IPS DF 6.9 (cell line): ENCODE results near the gene NXN.

Experiments
- DNase-seq: peaks from one replicate; pipeline ENCODE4 v3.0.0-alpha.2; 2013; ENCODE audit warnings: low read depth, low spot score
- H3K27ac ChIP-seq: one replicate; pipeline ENCODE4 v1.5.1; 2013; ENCODE audit warnings: low read length, control low read depth
- H3K27me3 ChIP-seq: 2 replicates; pipeline ENCODE4 v1.6.1; 2013; ENCODE audit warnings: mild to moderate bottlenecking, low read length; ENCODE audit not compliant: control insufficient read depth, insufficient read depth
- H3K36me3 ChIP-seq: 2 replicates; pipeline ENCODE4 v1.6.1; 2013; ENCODE audit warnings: low read length; ENCODE audit not compliant: control insufficient read depth, insufficient read depth
- H3K4me1 ChIP-seq: 2 replicates; pipeline ENCODE4 v1.6.1; 2013; ENCODE audit warnings: low read length; ENCODE audit not compliant: control insufficient read depth, insufficient read depth
- H3K4me3 ChIP-seq: 2 replicates; pipeline ENCODE4 v1.5.1; 2013; ENCODE audit warnings: mild to moderate bottlenecking, low read length
- H3K9me3 ChIP-seq: 2 replicates; pipeline ENCODE4 v1.6.1; 2013; ENCODE audit warnings: low read length, inconsistent platforms; ENCODE audit not compliant: control insufficient read depth, insufficient read depth
- WGBS: extraction: QIAGEN DNeasy Blood & Tissue Kit; methylation state at CpG from one replicate; pipeline ENCODE4 v1.1.7; 2013; ENCODE audit warnings: mixed read lengths, missing lambda C conversion rate; ENCODE audit not compliant: insufficient read length, insufficient coverage; 5-methylcytosine and 5-hydroxymethylcytosine counted together

Gene NXN

DNA sequence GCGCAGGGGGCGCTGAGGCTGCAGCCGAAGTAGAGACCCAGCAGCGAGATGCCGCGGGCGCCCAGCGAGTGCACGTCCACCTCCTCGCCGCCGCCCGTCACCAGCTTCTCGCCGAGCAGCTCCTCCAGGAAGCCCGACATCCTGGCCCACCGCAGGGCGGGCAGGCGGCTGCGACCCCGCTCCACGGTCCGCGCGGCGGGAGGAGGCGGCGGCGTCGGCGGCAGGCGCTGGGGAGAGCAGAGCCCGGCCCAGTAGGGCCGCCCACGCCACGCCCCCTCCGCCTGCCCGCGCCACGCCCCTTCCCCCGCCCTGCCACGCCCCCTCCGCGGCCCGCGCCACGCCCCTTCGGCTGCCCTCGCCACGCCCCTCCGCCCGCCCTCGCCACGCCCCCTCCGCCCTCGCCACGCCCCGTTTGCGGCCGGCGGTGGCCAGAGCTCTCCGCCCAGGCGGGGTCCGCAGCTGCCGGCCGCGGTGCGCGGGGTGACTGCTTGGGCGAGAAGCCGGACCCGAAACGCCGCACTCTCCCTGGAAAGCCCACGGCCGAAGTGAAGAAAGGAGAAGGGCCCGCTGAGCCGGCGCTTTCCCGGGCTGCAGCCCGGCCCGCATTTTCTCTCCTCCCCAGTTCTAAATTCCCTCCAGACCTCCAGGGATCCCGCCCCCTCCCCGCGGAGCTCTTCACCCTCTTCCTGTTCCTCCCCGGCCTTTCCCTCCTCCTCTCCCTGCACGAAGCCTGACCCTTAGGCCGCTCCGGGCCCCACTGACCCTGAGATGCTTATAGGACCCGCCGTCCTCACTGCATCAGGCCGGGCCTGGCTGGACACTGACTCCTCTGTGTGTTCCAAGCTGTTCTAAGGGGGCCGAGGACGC is at the start of gene NXN:
NXN (minus strand) TSS at position 238 of the 867 bp plus-strand sequence.
- Histone ChIP-seq H3K36me3 (no peaks in the 10 kb centered on the region), H3K27ac (no peak within 1 kb of the TSS), H3K9me3 (no peaks in the 10 kb centered on the region), H3K4me1 (no peaks in the 10 kb centered on the region; the same call in 1 of the 2 replicates), H3K4me3 (peak within 1 kb of the TSS; percentile 61), H3K27me3 (no peaks in the 10 kb centered on the region)
- DNase-seq = no peak
- WGBS = no CpG with 5 or more reads among the region's 94 CpGs

DNA sequence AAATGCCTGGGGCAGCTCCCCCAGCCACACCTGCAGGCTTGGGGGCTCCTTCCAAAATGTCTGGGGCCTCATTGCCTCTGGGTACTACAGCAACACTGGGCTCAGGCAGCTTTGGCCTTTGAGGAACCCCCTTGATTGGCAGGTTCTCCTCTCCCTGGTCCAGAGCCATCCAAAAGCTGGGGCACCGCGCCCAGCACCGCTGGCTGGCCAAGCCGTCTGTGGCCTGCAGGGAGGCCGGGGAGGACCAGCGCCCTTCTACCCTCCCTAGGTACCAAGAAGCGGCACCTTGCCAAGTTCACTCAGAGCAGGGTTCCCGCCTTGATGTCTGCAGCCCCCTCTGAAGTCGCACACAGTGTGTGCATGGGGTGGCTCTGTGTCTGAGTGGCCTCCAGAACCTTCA is 47.5 kb upstream of the NXN start:
- no peak overlapping the region for H3K27ac ChIP-seq
- no CpG with 5 or more reads among the region's 9 CpGs for WGBS
- no peaks in the 10 kb centered on the region for H3K9me3 ChIP-seq
- H3K36me3 ChIP-seq = no peaks in the 10 kb centered on the region
- no peaks in the 10 kb centered on the region; the same call in 1 of the 2 replicates for H3K4me1 ChIP-seq
- no peaks in the 10 kb centered on the region for H3K27me3 ChIP-seq
- H3K4me3 ChIP-seq = no peak overlapping the region
- no peak for DNase-seq

- Histone ChIP-seq H3K9me3 (no peaks in the 10 kb centered on the region), H3K36me3 (no peaks in the 10 kb centered on the region), H3K4me3 (no peak overlapping the region), H3K4me1 (no peaks in the 10 kb centered on the region; the same call in 1 of the 2 replicates), H3K27ac (no peak overlapping the region), H3K27me3 (no peaks in the 10 kb centered on the region)
- DNase-seq = no peak
- no CpG with 5 or more reads among the region's 10 CpGs for WGBS
These were observed 47.0 kb upstream of the NXN start for GRCh38 chr17:1026599-1026975.

DNA sequence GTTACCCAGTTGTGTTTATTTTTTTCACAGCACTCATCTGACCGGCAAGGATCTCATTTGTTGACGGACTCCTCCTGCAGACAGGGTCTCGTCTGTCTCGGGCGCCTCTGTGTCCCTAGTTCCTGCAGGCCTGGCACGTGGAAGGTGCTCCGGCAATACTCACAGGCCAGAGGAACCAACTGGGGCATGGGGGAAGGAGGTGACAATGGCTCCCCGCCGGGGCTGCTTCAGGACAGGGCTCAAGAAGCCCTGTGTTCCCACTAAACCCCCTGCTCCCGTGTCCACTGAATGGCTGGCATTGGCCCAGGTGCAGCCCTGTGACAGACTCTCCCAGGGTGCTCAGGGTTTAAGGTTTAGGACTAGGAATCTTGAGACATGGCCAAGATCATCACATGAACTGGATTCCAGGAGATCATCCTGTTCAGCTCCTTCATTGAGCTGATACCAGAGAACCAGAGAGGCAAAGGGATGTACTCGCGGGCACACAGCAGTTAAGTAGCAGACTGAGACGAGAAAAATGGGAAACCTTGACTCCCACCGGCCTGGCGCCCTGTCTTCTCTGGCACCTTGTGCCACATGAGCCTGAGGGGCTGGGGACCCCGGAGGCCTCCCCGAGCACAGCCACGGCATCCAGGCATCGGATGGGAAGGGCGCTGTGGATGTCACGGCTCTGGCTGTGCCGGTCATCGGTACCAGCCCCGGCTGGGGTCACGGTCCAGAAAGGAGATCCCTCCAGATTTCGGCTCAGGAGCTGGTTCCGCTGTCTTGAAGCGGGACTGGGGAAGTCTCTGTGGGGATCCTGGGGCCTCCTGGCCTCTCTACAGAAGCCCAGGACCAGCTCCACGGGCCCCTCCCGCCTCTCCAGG is 46.4 kb upstream of the NXN start:
- Histone ChIP-seq H3K27ac (no peak overlapping the region), H3K36me3 (no peaks in the 10 kb centered on the region), H3K9me3 (no peaks in the 10 kb centered on the region), H3K4me1 (no peaks in the 10 kb centered on the region; the same call in 1 of the 2 replicates), H3K4me3 (no peak overlapping the region), H3K27me3 (no peaks in the 10 kb centered on the region)
- WGBS = no CpG with 5 or more reads among the region's 30 CpGs
- no peak for DNase-seq

DNA sequence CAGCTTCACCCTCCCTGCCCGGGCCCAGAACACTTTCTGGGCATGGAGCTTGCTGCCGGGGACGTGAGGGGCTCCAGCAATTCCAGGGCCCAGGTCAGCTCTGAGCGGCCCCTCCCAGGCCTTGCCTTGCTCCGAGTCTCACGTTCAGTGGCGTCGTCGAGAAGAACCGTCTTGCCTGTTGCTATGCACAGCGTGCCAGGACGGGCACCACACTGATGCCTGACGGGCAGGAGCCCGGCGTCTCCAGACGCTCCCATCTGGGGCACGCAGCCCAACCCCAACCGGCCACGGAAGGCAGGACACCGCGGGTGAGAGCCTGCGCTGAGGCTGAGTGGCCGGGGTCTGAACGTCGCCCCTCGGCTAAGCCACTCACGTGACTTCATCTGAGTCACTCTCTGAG is 44.5 kb upstream of the NXN start:
- WGBS = no CpG with 5 or more reads among the region's 27 CpGs

DNA sequence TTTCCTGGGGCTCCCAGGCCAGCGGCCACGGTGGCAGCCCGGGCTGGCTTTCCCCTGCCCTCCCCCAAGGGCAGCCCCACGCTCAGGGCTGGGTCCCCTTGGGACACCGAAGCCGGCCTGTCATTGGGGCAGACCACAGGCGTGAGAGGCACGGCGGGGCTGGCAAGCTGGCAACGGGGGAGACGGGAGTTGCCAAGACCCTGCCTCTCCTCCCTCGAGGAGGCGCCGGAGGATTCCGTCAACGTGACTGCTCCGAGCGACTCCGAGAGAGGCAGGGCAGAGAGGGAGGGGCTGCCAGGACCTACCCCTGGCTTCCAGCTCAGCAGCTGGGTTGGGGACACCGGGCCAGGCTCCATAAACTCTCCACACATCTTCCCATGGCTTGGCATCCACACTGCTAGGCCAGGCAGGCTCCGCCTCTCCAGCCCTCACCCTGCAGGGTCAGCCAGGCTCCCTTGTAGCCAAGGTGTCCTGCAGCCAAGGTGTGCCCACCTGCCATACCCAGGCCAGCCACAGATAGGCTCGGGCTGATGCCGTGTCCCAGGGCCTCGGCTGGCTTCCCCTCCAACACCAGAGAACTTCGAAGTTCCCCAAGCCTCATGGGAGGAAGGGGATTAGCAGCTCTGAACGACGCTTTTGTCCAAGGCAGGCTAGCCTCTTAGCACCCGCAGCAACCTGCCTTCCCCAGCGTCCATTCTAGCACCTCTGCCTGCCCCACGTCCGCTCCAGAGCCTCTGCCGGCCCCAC is 42.9 kb upstream of the NXN start:
- H3K36me3 ChIP-seq = no peaks in the 10 kb centered on the region
- no peaks in the 10 kb centered on the region for H3K27me3 ChIP-seq
- no peak for DNase-seq
- no peak overlapping the region for H3K4me3 ChIP-seq
- no CpG with 5 or more reads among the region's 32 CpGs for WGBS
- no peaks in the 10 kb centered on the region for H3K9me3 ChIP-seq
- no peaks in the 10 kb centered on the region; the same call in 1 of the 2 replicates for H3K4me1 ChIP-seq
- H3K27ac ChIP-seq = no peak overlapping the region

More for the DNA sequence above, 44.5 kb upstream of the NXN start:
- no peaks in the 10 kb centered on the region for H3K36me3 ChIP-seq
- H3K4me3 ChIP-seq = no peak overlapping the region
- H3K27me3 ChIP-seq = no peaks in the 10 kb centered on the region
- H3K27ac ChIP-seq = no peak overlapping the region
- H3K9me3 ChIP-seq = no peaks in the 10 kb centered on the region
- no peak for DNase-seq
- no peaks in the 10 kb centered on the region; the same call in 1 of the 2 replicates for H3K4me1 ChIP-seq

GRCh38 chr17:1021147-1021546 is 41.6 kb upstream of the NXN start:
- WGBS = no CpG with 5 or more reads among the region's 17 CpGs
- no peak overlapping the region for H3K4me3 ChIP-seq
- H3K4me1 ChIP-seq = no peaks in the 10 kb centered on the region; the same call in 1 of the 2 replicates
- DNase-seq = no peak
- H3K27ac ChIP-seq = no peak overlapping the region
- H3K27me3 ChIP-seq = no peaks in the 10 kb centered on the region
- H3K36me3 ChIP-seq = no peaks in the 10 kb centered on the region
- no peaks in the 10 kb centered on the region for H3K9me3 ChIP-seq

- Histone ChIP-seq H3K36me3 (no peaks in the 10 kb centered on the region), H3K9me3 (no peaks in the 10 kb centered on the region), H3K4me3 (no peak overlapping the region), H3K4me1 (no peaks in the 10 kb centered on the region), H3K27ac (no peak overlapping the region), H3K27me3 (no peaks in the 10 kb centered on the region)
- WGBS = no CpG with 5 or more reads among the region's 10 CpGs
- no peak for DNase-seq
These were observed 39.9 kb upstream of the NXN start for GRCh38 chr17:1019451-1019850.

GRCh38 chr17:1018547-1018946 is 39.0 kb upstream of the NXN start:
- Histone ChIP-seq H3K36me3 (no peaks in the 10 kb centered on the region), H3K4me3 (no peak overlapping the region), H3K27ac (no peak overlapping the region), H3K9me3 (no peaks in the 10 kb centered on the region), H3K4me1 (no peaks in the 10 kb centered on the region), H3K27me3 (no peaks in the 10 kb centered on the region)
- no peak for DNase-seq
- WGBS = no CpG with 5 or more reads among the region's 11 CpGs

GRCh38 chr17:1013729-1014090 is 34.1 kb upstream of the NXN start:
- H3K4me1 ChIP-seq = no peaks in the 10 kb centered on the region; the same call in 1 of the 2 replicates
- no peaks in the 10 kb centered on the region for H3K27me3 ChIP-seq
- WGBS = no CpG with 5 or more reads among the region's 9 CpGs
- H3K27ac ChIP-seq = no peak overlapping the region
- no peaks in the 10 kb centered on the region for H3K36me3 ChIP-seq
- no peak overlapping the region for H3K4me3 ChIP-seq
- DNase-seq = no peak
- H3K9me3 ChIP-seq = no peaks in the 10 kb centered on the region
